T-helper 1 cell treated with Interleukin-12 subunit alpha and Interleukin-12 subunit beta and Interleukin-4 antibody, amounts not matched to agents 30 ng/mL and 1 ng/mL, for 36 hours (primary cell): ENCODE measurements around the gene BARX2. TPM values are rescaled to one million over a fixed set of nuclear protein-coding genes. Genes with fewer than 3 reads are reported as not detected.

Experiments
- intact Hi-C: fragments of 100-400 bp; cut with micrococcal nuclease; formaldehyde crosslinking; loops from one replicate; pipeline ENCODE4 v1.15.1; 2024
- total RNA-seq: library from RNA; stranded (reverse); gene quantifications from 2 replicates; pipeline ENCODE4 v1.2.3, GENCODE V29; 2022

The BARX2 gene
- total RNA-seq, 1 donor from 2014 or later: 2.7 TPM

- intact Hi-C loops: no loop called here
These were observed 2.1 kb upstream of the BARX2 start for GRCh38 chr11:129373489-129373953.

GRCh38 chr11:129374081-129374992 lies 1.3 kb upstream of the BARX2 start:
- intact Hi-C loops: no loop called here

GRCh38 chr11:129374993-129375750 lies 476 bp upstream of the BARX2 start:
- intact Hi-C loops: loop anchor here (5.0 kb wide), 1 partner anchor 262 kb away; no protein-coding TSS in a partner anchor

GRCh38 chr11:129376658-129377341 lies 1.2 kb downstream of the BARX2 start:
- intact Hi-C loops: loop anchor here (1.0 to 5.0 kb wide), 4 partner anchors 12 to 375 kb away; no protein-coding TSS in a partner anchor

- intact Hi-C loops: loop anchor here (5.0 kb wide), 1 partner anchor 260 kb away; no protein-coding TSS in a partner anchor
These were observed 2.1 kb downstream of the BARX2 start for GRCh38 chr11:129377739-129378138.

GRCh38 chr11:129380413-129380812 lies 4.8 kb downstream of the BARX2 start:
- intact Hi-C loops: no loop called here

GRCh38 chr11:129382583-129382982 lies 6.9 kb downstream of the BARX2 start:
- intact Hi-C loops: no loop called here

- intact Hi-C loops: no loop called here
These were observed 7.4 kb downstream of the BARX2 start for GRCh38 chr11:129383060-129383459.

GRCh38 chr11:129383502-129383901 lies 7.9 kb downstream of the BARX2 start:
- intact Hi-C loops: no loop called here

GRCh38 chr11:129384415-129384814 lies 8.8 kb downstream of the BARX2 start:
- intact Hi-C loops: no loop called here

GRCh38 chr11:129385801-129386200 lies 10.2 kb downstream of the BARX2 start:
- intact Hi-C loops: no loop called here

- intact Hi-C loops: no loop called here
These were observed 11.2 kb downstream of the BARX2 start for GRCh38 chr11:129386795-129387397.

- intact Hi-C loops: no loop called here
These were observed 11.8 kb downstream of the BARX2 start for GRCh38 chr11:129387434-129387833.

- intact Hi-C loops: no loop called here
These were observed 13.2 kb downstream of the BARX2 start for GRCh38 chr11:129388824-129389223.

- intact Hi-C loops: no loop called here
These were observed 14.7 kb downstream of the BARX2 start for GRCh38 chr11:129390303-129390821.

GRCh38 chr11:129391360-129391759 lies 15.7 kb downstream of the BARX2 start:
- intact Hi-C loops: no loop called here

- intact Hi-C loops: no loop called here
These were observed 16.2 kb downstream of the BARX2 start for GRCh38 chr11:129391821-129392220.

- intact Hi-C loops: no loop called here
These were observed 17.3 kb downstream of the BARX2 start for GRCh38 chr11:129392995-129393394.

GRCh38 chr11:129394709-129395108 lies 19.1 kb downstream of the BARX2 start:
- intact Hi-C loops: no loop called here

GRCh38 chr11:129395432-129395831 lies 19.8 kb downstream of the BARX2 start:
- intact Hi-C loops: no loop called here

GRCh38 chr11:129395883-129396282 lies 20.2 kb downstream of the BARX2 start:
- intact Hi-C loops: no loop called here
